Muscle of leg (tissue), 11 donors: ENCODE results near the gene PKMYT1. TPM values are rescaled to one million over a fixed set of nuclear protein-coding genes. Genes with fewer than 3 reads are reported as not detected.

Experiments used
- DNase-seq: peaks from one replicate; pipeline ENCODE4 v3.0.0; 2013
- H3K27ac ChIP-seq: one replicate; pipeline ENCODE4 v1.5.1; 2013; ENCODE audit warnings: mild to moderate bottlenecking, low read length, control low read depth
- H3K27me3 ChIP-seq: one replicate; pipeline ENCODE4 v1.6.1; 2013; ENCODE audit warnings: low read length; ENCODE audit not compliant: control insufficient read depth, insufficient read depth
- H3K36me3 ChIP-seq: one replicate; pipeline ENCODE4 v1.6.1; 2013; ENCODE audit warnings: low read length; ENCODE audit not compliant: control insufficient read depth, insufficient read depth
- H3K4me1 ChIP-seq: one replicate; pipeline ENCODE4 v1.6.1; 2013; ENCODE audit warnings: low read length; ENCODE audit not compliant: control insufficient read depth, insufficient read depth
- H3K4me3 ChIP-seq: one replicate; pipeline ENCODE4 v1.5.1; 2013; ENCODE audit warnings: low read length, control low read depth
- H3K9me3 ChIP-seq: replicated peaks from 2 replicates; pipeline ENCODE4 v1.6.1; 2013; ENCODE audit warnings: low read depth, low read length; ENCODE audit not compliant: control insufficient read depth
- WGBS: methylation state at CpG from one replicate; pipeline ENCODE4 v1.1.5; 2013; ENCODE audit warnings: missing lambda C conversion rate; ENCODE audit not compliant: insufficient coverage; 5-methylcytosine and 5-hydroxymethylcytosine counted together
- polyA plus RNA-seq, 8 donors: library from polyadenylated mRNA; unstranded; fragments of 120-200 nt; gene quantifications; one replicate each; pipeline versions ENCODE4 v1.2.1 to v1.2.3, GENCODE V29; 2013; ENCODE audit warnings: inconsistent platforms in 1 of 8, low replicate concordance in 1 of 8; ENCODE audit not compliant: insufficient read length in 8 of 8, insufficient read depth in 1 of 8
- total RNA-seq: library from RNA; stranded (reverse); fragments of 120-200 nt; gene quantifications from one replicate; pipeline ENCODE4 v1.2.4, GENCODE V29; 2013

The PKMYT1 gene
- total and polyA plus RNA-seq, 9 donors: 3.6 to 19.4 (median 14.1) TPM

- Histone ChIP-seq H3K27ac (no peak overlapping the region), H3K9me3 (no peaks in the 10 kb centered on the region), H3K4me1 (peaks cover 38% of the 10 kb centered on the region), H3K4me3 (no peak overlapping the region), H3K36me3 (no peaks in the 10 kb centered on the region), H3K27me3 (peaks cover 73% of the 10 kb centered on the region)
- no peak for DNase-seq
- WGBS: 15% methylated on average over 22 of the region's 28 CpGs
Measured at GRCh38 chr16:2962334-2963073, 17.7 kb downstream of the PKMYT1 start.

GRCh38 chr16:2960183-2961010 is 19.8 kb downstream of the PKMYT1 start:
- Histone ChIP-seq H3K9me3 (no peaks in the 10 kb centered on the region), H3K27ac (no peak overlapping the region), H3K27me3 (peaks cover 68% of the 10 kb centered on the region), H3K36me3 (no peaks in the 10 kb centered on the region), H3K4me3 (no peak overlapping the region), H3K4me1 (peaks cover 28% of the 10 kb centered on the region)
- 84% methylated on average over 11 of the region's 17 CpGs for WGBS
- DNase-seq: no peak

- H3K36me3 ChIP-seq: no peaks in the 10 kb centered on the region
- DNase-seq: no peak
- no peaks in the 10 kb centered on the region for H3K9me3 ChIP-seq
- H3K27ac ChIP-seq: no peak overlapping the region
- 57% methylated on average over 4 of the region's 10 CpGs for WGBS
- peaks cover 63% of the 10 kb centered on the region for H3K27me3 ChIP-seq
- peaks cover 18% of the 10 kb centered on the region for H3K4me1 ChIP-seq
- no peak overlapping the region for H3K4me3 ChIP-seq
Measured at GRCh38 chr16:2959206-2959605, 21.0 kb downstream of the PKMYT1 start.

GRCh38 chr16:2956579-2956956 is 23.7 kb downstream of the PKMYT1 start:
- H3K27ac ChIP-seq: no peak overlapping the region
- peaks cover 12% of the 10 kb centered on the region for H3K4me1 ChIP-seq
- H3K9me3 ChIP-seq: no peaks in the 10 kb centered on the region
- H3K36me3 ChIP-seq: no peaks in the 10 kb centered on the region
- H3K4me3 ChIP-seq: no peak overlapping the region
- peaks cover 44% of the 10 kb centered on the region for H3K27me3 ChIP-seq
- DNase-seq: no peak
- WGBS: 63% methylated on average over 4 of the region's 11 CpGs

GRCh38 chr16:2955779-2956578 is 24.3 kb downstream of the PKMYT1 start:
- H3K4me3 ChIP-seq: no peak overlapping the region
- DNase-seq: no peak
- no peak overlapping the region for H3K27ac ChIP-seq
- peaks cover 41% of the 10 kb centered on the region for H3K27me3 ChIP-seq
- peaks cover 12% of the 10 kb centered on the region for H3K4me1 ChIP-seq
- H3K36me3 ChIP-seq: no peaks in the 10 kb centered on the region
- 43% methylated on average over 11 of the region's 21 CpGs for WGBS
- H3K9me3 ChIP-seq: no peaks in the 10 kb centered on the region

- DNase-seq: no peak
- Histone ChIP-seq H3K27me3 (peaks cover 35% of the 10 kb centered on the region), H3K36me3 (no peaks in the 10 kb centered on the region), H3K4me1 (peaks cover 12% of the 10 kb centered on the region), H3K9me3 (no peaks in the 10 kb centered on the region), H3K27ac (no peak overlapping the region), H3K4me3 (no peak overlapping the region)
- 33% methylated on average over 6 of the region's 10 CpGs for WGBS
Measured at GRCh38 chr16:2955438-2955778, 24.8 kb downstream of the PKMYT1 start.

- WGBS: 53% methylated on average over 15 of the region's 26 CpGs
- Histone ChIP-seq H3K4me3 (no peak overlapping the region), H3K27ac (no peak overlapping the region), H3K9me3 (no peaks in the 10 kb centered on the region), H3K27me3 (peaks cover 35% of the 10 kb centered on the region), H3K4me1 (peaks cover 15% of the 10 kb centered on the region), H3K36me3 (no peaks in the 10 kb centered on the region)
- DNase-seq: no peak
Measured at GRCh38 chr16:2954656-2955381, 25.4 kb downstream of the PKMYT1 start.

- DNase-seq: no peak
- Histone ChIP-seq H3K27ac (no peak overlapping the region), H3K4me1 (peaks cover 23% of the 10 kb centered on the region), H3K9me3 (no peaks in the 10 kb centered on the region), H3K4me3 (no peak overlapping the region), H3K36me3 (no peaks in the 10 kb centered on the region), H3K27me3 (peaks cover 30% of the 10 kb centered on the region)
- 32% methylated on average over 21 of the region's 31 CpGs for WGBS
Measured at GRCh38 chr16:2953706-2954627, 26.3 kb downstream of the PKMYT1 start.

- Histone ChIP-seq H3K27ac (no peak overlapping the region), H3K4me1 (peaks cover 30% of the 10 kb centered on the region)
- WGBS: 58% methylated on average over 11 of the region's 11 CpGs
Measured at GRCh38 chr16:2952679-2953078, 27.6 kb downstream of the PKMYT1 start.

More at GRCh38 chr16:2952679-2953078, 27.6 kb downstream of the PKMYT1 start:
- no peak for DNase-seq
- Histone ChIP-seq H3K36me3 (no peaks in the 10 kb centered on the region), H3K4me3 (no peak overlapping the region), H3K27me3 (peaks cover 29% of the 10 kb centered on the region), H3K9me3 (no peaks in the 10 kb centered on the region)
